GM19324 (cell line): ENCODE measurements around the gene DPEP3.
"Not testable (repeated sequence)": the region's sequence is repeated elsewhere in the genome, so short reads cannot be mapped to it uniquely, and the experiment has no call there.

Experiments used
- ATAC-seq: cut with Tn5 transposase; IDR thresholded peaks from one replicate; pipeline ENCODE4 v1.9.1; 2021; ENCODE audit warnings: mild to moderate bottlenecking, moderate library complexity; ENCODE audit not compliant: unreplicated experiment, low FRiP score

Gene DPEP3, protein sequence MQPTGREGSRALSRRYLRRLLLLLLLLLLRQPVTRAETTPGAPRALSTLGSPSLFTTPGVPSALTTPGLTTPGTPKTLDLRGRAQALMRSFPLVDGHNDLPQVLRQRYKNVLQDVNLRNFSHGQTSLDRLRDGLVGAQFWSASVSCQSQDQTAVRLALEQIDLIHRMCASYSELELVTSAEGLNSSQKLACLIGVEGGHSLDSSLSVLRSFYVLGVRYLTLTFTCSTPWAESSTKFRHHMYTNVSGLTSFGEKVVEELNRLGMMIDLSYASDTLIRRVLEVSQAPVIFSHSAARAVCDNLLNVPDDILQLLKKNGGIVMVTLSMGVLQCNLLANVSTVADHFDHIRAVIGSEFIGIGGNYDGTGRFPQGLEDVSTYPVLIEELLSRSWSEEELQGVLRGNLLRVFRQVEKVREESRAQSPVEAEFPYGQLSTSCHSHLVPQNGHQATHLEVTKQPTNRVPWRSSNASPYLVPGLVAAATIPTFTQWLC

DNA sequence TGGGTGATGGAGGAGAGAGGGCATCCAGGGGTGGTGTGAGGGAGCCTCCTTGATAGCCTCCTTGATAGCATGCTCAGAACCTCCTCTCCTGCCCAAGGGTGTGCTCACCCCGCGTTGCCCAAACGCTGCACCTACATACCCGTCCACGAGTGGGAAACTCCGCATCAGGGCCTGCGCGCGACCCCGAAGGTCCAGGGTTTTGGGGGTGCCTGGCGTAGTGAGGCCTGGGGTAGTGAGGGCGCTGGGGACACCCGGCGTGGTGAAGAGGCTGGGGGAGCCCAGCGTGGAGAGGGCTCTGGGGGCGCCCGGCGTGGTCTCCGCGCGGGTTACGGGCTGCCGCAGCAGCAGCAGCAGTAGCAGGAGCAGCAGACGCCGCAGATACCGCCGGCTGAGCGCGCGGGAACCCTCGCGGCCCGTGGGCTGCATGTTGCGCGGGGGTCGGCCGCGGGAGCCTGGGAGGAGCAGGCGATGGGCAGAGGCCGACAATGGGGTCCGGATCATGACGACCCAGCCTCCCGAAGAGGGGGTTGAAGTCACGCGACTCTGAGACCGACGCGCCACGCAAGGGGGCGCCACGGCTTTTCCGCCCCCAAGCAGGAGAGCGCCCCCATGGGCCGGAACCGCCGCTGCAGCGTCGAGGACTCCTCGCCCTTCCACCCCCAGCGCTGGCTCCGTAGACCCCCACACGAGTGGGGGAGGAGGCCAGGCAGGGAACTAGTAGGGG is at the start of gene DPEP3:
Gene DPEP3, minus strand, starts transcription at position 545 of the 724 bp plus-strand sequence. Its CDS starts 119 bp downstream, at position 426.
- no peak for ATAC-seq

DNA sequence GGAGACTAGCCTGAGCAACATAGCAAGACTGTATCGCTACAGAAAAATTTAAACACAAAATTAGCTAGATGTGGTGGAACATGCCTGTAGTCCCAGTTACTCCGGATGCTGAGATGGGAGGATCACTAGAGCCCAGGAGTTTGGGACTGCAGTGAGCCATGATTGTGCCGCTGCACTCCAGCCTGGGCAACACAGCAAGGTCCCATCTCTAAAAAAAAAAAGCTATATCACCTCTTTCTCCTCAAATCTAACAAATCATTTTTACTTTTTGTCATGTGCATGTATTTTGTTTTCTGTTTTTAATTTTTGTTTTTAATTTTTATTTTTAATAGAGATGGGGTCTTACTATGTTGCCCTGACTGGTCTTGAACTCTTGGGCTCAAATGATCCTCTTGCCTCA is 48.7 kb upstream of the DPEP3 start:
- no peak for ATAC-seq

DNA sequence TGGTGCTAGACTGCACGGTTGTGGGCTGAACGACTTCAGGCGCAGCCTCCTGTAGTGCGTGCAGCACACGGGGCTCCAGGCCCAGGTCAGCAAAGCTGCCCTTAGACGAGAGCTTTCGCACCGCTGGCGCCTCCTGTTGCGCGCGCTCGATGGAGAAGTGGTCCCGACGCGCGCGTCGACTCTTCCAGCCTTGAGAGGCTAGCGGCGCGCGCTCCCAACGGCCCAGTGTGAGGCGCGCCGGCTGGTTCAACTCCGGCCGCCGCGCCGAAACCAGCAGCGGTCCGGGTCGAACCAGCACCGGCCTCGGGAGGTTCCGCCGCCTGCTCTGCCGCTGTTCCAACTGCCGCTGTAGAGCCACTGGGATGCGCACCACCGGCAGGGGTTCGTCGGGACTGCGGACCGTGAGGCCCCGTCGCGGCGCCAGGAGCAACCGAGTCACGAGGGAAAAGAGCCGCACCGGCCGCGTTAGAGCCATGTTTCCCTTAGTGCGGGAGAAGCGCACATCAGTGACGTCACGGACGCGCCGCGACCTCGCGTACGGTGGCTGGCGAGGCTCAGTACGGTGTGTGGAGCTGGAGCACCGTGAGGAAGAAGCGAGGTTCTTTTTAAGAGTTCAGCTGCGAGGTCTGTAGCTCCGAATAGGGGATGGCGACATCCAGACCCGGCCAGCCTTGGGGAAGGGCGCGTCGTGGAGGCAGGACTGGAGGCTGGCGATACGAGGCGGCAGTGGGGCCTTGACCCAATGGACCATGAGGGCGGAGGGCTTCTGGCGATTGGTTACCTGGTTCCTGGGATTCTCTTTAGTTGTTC is 42.6 kb upstream of the DPEP3 start, which contains the start of the genes DDX28 and DUS2:
Gene DDX28, minus strand, starts transcription at position 505 of the 810 bp plus-strand sequence. Its CDS starts 30 bp downstream, at position 475.
Gene DUS2, plus strand, starts transcription at position 557 of the 810 bp plus-strand sequence. CDS start 14,740 bp downstream, outside the sequence.
- peak; percentile 91 for ATAC-seq

DNA sequence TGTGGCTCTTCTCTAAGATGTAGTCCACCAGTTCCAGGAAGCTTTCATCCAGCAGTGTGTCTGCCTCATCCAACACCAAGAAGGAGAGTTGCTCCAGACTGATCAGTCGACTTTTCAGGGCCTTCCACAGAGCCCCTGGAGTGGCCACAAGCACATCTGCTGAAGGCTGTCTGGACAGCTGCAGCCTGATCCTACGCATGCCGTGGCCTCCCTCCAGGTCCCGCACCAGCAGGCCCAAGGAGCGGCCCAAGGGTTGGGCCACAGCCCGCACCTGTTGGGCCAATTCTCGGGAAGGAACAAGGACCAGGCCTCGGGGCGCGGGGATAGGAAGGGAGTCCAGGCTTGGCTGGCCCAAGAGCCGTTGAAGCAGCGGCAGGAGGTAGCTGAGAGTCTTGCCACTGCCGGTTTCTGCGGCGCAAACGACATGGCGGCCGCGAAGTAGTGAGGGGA is 42.0 kb upstream of the DPEP3 start:
- ATAC-seq, result no peak

DNA sequence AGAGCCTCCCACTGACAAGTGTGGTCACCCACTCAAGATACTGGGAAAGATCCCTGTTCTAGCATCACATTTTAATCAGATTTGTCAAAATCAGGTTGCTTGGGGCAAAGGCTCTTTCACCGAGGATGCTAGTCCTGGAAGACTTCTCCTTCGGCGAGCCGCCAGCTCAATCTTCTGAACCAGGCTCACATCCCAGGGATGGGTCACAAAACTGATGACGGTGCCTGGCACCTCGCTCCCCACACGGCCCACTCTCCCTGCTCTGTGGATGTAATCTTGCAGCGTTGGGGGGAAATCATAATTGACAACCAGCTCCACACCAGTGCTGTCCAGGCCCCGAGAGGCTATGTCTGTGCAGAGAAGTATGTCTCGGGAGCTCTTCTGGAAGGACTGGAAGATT is 41.2 kb upstream of the DPEP3 start:
- no peak for ATAC-seq

DNA sequence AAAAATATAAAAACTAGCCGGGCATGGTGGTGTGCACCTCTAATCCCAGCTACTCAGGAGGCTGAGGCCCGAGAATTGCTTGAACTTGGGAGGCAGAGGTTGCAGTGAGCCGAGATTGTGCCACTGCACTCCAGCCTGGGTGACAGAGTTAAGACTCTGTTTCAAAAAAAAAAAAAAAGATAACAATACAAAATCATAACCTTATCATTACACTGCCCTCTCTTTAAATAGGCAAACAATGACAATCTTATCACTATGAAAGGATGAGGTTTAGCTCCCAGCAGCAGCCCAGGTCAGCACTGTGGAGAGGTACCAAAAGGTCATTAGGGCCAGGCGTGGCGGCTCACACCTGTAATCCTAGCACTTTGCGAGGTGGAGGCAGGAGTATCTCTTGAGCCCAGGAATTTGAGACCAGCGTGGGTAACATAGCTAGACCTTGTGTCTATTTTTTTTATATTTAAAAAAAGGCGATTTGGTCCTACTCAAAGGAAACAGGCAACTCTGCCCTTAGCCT is 38.9 kb upstream of the DPEP3 start:
- ATAC-seq, result no peak

DNA sequence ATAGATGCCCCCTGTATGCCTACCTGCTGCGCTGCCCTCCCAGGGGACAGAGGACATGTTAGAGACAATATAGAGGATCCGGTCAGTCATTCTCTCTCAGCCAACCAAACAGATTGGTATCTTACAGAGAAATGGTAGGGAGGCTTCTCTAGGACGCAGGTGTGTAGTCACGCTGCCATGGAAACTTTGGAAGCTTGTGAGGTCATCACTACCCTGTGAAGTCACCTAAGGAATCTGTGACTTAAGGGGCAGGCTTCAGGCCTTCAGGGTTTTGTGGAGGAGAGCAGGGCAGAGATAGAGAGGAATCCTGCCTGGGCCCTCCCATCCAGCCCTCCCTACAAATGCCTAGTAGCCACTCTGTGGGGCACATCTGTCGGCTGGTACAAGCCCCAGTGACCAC is 35.4 kb upstream of the DPEP3 start, which contains the start of gene DPEP2NB:
Gene DPEP2NB, minus strand, starts transcription at position 231 of the 400 bp plus-strand sequence. Its CDS starts 141 bp downstream, at position 90.
- ATAC-seq, result no peak

DNA sequence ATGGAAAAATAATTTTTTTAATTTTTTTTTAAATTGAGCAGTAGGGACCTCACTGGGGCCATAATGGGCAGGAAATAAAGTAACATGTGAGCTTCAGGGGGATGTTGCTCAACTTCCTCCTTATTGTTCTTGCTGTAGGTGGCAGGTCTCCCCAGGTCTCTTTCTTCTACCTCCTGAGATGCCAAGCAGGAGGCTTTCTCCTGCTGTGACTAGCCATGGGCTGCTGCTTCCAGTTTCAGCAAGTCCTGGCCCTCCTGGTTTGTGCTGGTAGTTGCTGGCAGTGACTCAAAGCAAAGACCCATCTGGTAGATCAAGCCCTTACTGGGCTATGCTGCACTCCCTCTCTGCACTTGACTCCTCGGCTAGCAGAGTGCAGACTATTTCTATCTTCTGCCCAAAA is 33.1 kb upstream of the DPEP3 start:
- no peak for ATAC-seq

DNA sequence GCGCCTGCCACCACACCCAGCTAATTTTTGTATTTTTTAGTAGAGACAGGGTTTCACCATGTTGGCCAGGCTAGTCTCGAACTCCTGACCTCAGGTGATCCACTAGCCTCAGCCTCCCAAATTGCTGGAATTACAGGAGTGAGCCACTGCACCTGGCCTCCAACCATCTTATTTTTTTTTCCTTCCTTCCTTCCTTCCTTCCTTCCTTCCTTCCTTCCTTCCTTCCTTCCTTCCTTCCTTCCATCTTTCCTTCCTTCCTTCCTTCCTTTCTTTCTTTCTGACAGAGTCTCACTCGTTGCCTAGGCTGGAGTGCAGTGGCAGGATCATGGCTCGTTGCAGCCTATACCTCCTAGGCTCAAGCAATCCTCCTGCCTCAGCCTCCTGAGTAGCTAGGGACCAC is 29.6 kb upstream of the DPEP3 start:
- not testable (repeated sequence) for ATAC-seq

DNA sequence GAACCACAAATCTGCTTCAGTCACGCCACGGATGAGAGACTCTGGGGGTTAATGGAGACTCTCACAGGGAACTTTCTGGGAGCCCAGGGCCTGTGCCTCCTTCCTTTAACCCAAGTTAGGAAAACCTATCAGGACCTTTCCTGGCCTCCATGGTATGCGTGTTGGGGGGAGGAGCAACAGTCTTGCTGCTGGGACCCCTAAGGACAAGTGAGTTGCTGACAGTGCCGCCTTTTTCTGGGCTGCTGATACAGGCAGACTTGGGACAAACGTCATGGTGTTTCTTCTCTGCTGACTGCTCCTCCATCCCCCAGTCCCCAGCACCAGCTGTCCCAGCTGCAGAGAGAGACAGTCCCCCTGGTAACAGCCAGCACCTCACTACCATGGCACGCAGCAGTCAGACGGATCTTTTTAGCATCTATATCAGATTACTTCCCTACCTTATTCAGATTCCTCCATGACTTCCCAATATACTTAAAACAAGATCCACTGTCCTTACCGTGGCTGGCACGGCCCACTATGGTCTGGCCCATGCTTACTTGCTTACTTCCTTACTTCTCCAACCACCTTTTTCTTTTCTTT is 28.9 kb upstream of the DPEP3 start:
- ATAC-seq, result no peak

DNA sequence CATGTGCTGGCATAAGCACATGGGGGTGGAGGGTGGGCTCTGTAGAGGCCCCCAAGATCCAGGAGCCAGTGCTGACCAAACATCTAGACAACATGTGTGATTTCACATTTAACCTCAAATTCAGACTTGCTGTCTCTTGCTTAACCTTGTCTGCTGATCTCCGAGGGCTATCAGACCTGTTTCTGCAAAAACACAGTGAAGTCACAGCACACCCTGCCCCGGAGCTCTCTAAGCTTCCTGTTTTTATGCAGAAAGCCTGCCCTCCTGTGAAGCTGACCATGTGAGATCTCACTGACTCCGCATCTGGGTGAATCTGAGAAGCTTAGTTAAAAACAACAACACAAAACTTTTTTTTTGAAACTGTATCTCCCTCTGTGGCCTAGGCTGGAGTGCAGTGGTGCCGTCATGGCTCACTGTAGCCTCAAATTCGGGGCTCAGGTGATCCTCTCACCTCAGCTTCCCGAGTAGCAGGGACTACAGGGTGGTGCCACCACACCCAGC is 25.5 kb upstream of the DPEP3 start:
- no peak for ATAC-seq

DNA sequence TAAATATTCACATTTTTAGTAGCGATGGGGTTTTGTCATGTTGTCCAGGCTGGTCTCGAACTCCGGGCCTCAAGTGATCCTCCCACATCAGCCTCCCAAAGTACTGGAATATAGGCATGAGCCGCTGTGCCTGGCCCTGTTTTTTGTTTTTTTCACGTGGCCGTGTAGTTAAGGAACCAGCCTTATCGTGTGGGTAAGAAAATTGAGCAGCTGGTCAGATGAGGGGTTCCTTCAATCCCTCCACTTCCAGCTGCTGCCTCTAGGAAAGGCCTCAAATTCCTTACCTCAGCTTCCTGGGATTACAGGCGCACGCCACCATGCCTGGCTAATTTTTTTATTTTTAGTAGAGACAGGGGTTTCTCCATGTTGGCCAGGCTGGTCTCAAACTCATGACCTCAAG is 24.9 kb upstream of the DPEP3 start:
- ATAC-seq, result no peak

DNA sequence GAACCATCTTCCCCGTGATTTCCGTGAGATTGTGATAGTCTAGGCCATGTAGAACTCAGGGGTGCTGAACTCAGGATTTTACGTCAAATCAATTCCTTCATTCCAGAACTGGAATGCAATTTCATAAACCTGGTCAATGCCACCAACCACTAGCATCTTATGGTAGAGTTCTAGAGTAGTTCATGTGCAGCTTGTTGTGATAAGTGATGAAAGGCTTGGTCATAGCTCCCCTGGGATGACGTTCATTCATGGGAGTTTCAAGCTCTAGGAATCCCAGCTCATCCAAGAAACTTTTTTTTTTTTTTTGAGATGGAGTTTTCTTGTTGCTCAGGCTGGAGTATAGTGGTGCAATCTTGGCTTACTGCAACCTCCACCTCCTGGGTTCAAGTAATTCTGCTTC is 22.7 kb upstream of the DPEP3 start:
- no peak for ATAC-seq

DNA sequence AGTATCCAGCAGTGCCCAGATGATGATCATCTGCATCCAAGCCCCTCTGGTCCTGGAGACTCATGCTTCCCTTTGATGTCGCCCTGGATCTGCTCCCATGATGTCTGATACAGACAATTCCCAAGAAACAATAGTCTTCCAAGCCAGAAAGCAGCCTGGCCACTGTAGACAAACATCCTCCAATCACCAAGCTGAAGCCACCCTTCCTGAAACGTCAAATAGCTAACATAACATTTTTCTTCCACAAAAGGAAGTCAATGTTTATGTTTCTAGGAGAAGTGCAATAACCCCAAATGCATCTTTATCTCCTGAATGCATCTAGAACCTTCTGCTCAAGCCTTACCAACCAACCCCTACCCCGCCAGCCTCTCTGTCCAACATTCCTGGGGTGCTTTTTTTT is 20.2 kb upstream of the DPEP3 start:
- no peak for ATAC-seq

DNA sequence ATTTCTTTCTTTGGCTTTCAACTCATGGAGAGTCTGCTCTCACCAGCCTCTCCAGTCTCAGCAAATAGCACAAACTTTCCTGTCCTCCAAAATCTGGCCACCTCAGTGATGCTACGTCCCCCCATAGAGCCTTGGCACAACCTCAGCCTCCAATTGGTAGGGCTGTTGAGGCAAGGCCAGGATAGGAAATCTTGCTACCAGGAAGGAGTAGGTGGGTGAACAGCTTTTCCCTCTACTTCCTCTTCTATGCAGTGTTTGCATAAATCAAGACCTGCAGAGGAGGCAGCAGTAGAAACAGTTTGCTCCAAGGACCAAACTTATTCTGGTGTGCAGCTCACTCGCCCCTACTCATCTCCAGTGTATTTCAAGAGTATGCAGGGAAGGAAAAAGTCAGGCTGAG is 19.7 kb upstream of the DPEP3 start:
- ATAC-seq, result no peak

DNA sequence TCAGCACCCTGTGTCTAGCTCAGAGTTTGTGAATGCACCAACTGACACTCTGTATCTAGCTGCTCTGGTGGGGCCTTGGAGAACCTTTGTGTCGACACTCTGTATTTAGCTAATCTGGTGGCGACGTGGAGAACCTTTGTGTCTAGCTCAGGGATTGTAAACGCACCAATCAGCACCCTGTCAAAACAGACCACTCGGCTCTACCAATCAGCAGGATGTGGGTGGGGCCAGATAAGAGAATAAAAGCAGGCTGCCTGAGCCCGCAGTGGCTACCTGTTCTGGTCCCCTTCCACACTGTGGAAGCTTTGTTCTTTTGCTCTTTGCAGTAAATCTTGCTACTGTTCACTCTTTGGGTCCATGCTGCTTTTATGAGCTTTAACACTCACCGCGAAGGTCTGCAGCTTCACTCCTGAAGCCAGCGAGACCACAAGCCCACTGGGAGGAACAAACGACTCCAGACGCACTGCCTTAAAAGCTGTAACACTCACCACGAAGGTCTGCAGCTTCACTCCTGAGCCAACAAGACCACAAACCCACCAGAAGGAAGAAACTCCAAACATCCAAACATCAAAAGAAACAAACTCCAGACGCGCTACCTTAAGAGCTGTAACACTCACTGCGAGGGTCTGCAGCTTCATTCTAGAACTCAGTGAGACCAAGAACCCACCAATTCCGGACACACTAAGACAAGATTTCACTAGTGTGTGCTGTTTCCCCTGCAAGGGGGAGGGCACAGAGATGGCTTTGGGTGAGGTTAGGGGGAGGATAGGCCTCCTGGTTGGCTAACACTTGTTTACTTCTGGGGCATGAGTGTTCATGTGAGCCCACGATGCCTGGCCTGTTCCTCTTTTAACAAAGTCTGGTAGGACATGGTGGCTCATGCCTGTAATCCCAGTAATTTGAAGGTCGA is 18.7 kb upstream of the DPEP3 start, which contains the start of gene DPEP2:
Gene DPEP2, minus strand, starts transcription at position 706 of the 910 bp plus-strand sequence. CDS start 6,272 bp downstream, outside the sequence.
- not testable (repeated sequence) for ATAC-seq

DNA sequence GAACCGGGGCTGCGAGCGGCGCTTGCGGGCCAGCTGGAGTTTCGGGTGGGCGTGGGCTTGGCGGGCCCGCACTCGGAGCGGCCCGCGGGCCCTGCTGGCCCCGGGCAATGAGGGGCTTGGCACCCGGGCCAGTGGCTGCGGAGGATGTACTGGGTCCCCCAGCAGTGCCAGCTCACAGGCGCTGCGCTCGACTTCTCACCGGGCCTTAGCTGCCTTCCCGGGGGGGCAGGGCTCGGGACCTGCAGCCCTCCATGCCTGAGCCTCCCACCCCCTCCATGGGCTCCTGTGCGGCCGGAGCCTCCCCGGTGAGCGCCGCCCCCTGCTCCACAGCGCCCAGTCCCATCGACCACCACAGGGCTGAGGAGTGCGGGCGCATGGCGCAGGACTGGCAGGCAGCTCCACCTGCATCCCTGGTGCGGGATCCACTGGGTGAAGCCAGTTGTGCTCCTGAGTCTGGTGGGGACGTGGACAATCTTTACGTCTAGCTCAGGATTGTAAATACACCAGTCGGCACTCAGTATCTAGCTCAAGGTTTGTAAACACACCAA is 18.0 kb upstream of the DPEP3 start:
- not testable (repeated sequence) for ATAC-seq

DNA sequence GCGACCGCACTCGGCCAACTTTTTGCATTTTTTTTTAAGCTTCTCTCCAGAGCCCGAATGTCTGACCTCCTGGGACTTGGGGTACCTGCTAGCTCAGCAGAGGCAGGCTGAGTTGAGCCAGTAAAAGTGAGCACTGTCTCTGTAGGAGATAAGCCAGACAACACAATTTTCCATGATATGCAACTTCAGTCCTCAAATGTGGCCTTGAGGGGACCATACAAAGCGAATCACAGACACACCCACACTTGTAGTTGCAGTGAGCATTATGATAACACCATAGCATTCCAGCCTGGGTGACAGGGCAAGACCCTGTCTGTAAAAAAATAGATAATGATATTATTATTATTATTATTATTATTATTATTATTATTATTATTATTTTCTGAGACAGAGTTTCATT is 16.4 kb upstream of the DPEP3 start:
- ATAC-seq, result no peak
